ENCODE measurements around the gene ANK2. TPM values are rescaled to one million over a fixed set of nuclear protein-coding genes. Genes with fewer than 3 reads are reported as not detected.
"Not testable (repeated sequence)": the region's sequence is repeated elsewhere in the genome, so short reads cannot be mapped to it uniquely, and the experiment has no call there.

ANK2 gene
- total RNA-seq, 2 experiments from 2014 or later, result 0.36 TPM; not detected in 1

DNA sequence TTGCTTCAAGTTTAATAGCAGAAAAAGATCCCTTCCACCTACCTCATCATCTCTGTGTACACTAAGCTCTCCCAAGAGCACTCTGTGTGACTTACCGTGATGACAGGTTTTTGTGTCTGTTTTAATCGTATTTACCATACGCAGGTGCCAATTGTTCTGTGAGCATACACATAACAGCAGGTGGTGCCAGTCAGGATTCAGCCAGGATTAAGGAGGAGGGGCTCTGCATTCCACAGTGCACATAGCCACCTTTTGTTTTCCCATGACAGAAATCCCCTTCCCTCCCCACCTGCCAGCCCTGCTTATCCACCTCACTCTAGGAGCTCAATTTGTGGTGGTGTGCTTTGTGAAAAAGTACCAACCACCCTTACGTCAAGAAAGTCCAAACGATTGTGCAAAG lies 14.8 kb downstream of the ANK2 start:
- no peaks in the 10 kb centered on the region for H3K27me3 ChIP-seq (ENCODE audit: control insufficient read depth in 1 of 2, insufficient read depth in 2 of 2, low read length in 2 of 2)
- Mint-ChIP-seq H3K27ac (no peak overlapping the region), H3K9me3 (peaks cover 3% of the 10 kb centered on the region), H3K36me3 (ENCODE audit: low read depth) (no peaks in the 10 kb centered on the region), H3K27me3 (no peaks in the 10 kb centered on the region), H3K4me3 (no peak overlapping the region), H3K4me1 (ENCODE audit: low read depth) (no peaks in the 10 kb centered on the region)
- H3K4me1 ChIP-seq (ENCODE audit: insufficient read depth, low read length), result no peaks in the 10 kb centered on the region
- ATAC-seq (ENCODE audit: poor library complexity), result no peak
- DNase-seq, result no peak
- H3K36me3 ChIP-seq (ENCODE audit: insufficient read depth, low read length), result no peaks in the 10 kb centered on the region
- H3K4me3 ChIP-seq (ENCODE audit: low read length), result no peak overlapping the region
- intact Hi-C loops (cut with DNase I, micrococcal nuclease), result no loop called here
- no peaks in the 10 kb centered on the region for H3K9me3 ChIP-seq (ENCODE audit: control insufficient read depth in 1 of 2, insufficient read depth in 1 of 2, low read length in 2 of 2)
- TF ChIP-seq, protein P1, sequence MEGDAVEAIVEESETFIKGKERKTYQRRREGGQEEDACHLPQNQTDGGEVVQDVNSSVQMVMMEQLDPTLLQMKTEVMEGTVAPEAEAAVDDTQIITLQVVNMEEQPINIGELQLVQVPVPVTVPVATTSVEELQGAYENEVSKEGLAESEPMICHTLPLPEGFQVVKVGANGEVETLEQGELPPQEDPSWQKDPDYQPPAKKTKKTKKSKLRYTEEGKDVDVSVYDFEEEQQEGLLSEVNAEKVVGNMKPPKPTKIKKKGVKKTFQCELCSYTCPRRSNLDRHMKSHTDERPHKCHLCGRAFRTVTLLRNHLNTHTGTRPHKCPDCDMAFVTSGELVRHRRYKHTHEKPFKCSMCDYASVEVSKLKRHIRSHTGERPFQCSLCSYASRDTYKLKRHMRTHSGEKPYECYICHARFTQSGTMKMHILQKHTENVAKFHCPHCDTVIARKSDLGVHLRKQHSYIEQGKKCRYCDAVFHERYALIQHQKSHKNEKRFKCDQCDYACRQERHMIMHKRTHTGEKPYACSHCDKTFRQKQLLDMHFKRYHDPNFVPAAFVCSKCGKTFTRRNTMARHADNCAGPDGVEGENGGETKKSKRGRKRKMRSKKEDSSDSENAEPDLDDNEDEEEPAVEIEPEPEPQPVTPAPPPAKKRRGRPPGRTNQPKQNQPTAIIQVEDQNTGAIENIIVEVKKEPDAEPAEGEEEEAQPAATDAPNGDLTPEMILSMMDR (IDR thresholded peaks at IDR 0.05), result no peak
- CTCF ChIA-PET, result no interaction called here
- no peak overlapping the region for H3K27ac ChIP-seq (ENCODE audit: low read depth in 1 of 2, low read length in 2 of 2)
- POLR2A ChIA-PET, result no interaction called here

GRCh38 chr4:113065629-113066028 lies 16.2 kb downstream of the ANK2 start:
- TF ChIP-seq, protein P1 (IDR thresholded peaks at IDR 0.05), result no peak
- no peak overlapping the region for H3K27ac ChIP-seq (ENCODE audit: low read depth in 1 of 2, low read length in 2 of 2)
- no peak overlapping the region for H3K4me3 ChIP-seq (ENCODE audit: low read length)
- CTCF ChIA-PET, result no interaction called here
- ATAC-seq (ENCODE audit: poor library complexity), result no peak
- peaks cover 3% of the 10 kb centered on the region for H3K9me3 Mint-ChIP-seq
- H3K36me3 Mint-ChIP-seq (ENCODE audit: low read depth), result no peaks in the 10 kb centered on the region
- intact Hi-C loops (cut with DNase I, micrococcal nuclease), result no loop called here
- POLR2A ChIA-PET, result no interaction called here
- no peaks in the 10 kb centered on the region for H3K4me1 Mint-ChIP-seq (ENCODE audit: low read depth)
- no peak overlapping the region for H3K4me3 Mint-ChIP-seq
- H3K36me3 ChIP-seq (ENCODE audit: insufficient read depth, low read length), result no peaks in the 10 kb centered on the region
- H3K27me3 ChIP-seq (ENCODE audit: control insufficient read depth in 1 of 2, insufficient read depth in 2 of 2, low read length in 2 of 2), result no peaks in the 10 kb centered on the region
- no peaks in the 10 kb centered on the region for H3K4me1 ChIP-seq (ENCODE audit: insufficient read depth, low read length)
- DNase-seq, result no peak
- no peak overlapping the region for H3K27ac Mint-ChIP-seq
- H3K27me3 Mint-ChIP-seq, result no peaks in the 10 kb centered on the region
- no peaks in the 10 kb centered on the region for H3K9me3 ChIP-seq (ENCODE audit: control insufficient read depth in 1 of 2, insufficient read depth in 1 of 2, low read length in 2 of 2)

DNA sequence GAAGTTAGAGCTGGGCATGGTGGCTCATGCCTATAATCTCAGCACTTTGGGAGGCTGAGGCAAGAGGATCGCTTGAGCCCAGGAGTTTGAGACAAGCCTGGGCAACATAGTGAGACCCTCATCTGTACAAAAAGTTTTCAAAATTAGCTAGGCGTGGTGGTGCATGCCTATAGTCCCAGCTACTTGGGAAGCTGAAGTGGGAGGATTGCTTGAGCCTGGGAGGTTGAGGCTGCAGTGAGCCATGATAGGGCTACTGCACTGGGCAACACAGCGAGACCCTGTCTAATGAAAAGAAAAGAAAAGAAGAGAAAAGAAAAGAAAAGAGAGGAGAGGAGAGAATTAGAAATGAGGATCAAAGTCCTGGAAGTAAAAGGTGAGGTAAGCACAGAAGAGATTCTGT lies 19.3 kb downstream of the ANK2 start:
- H3K27ac ChIP-seq (ENCODE audit: low read depth in 1 of 2, low read length in 2 of 2); H3K9me3 ChIP-seq (ENCODE audit: control insufficient read depth in 1 of 2, insufficient read depth in 1 of 2, low read length in 2 of 2); H3K36me3 ChIP-seq (ENCODE audit: insufficient read depth, low read length); H3K4me1 Mint-ChIP-seq (ENCODE audit: low read depth); H3K4me3 Mint-ChIP-seq; ATAC-seq (ENCODE audit: poor library complexity); H3K27me3 Mint-ChIP-seq; POLR2A ChIA-PET; H3K27me3 ChIP-seq (ENCODE audit: control insufficient read depth in 1 of 2, insufficient read depth in 2 of 2, low read length in 2 of 2); intact Hi-C loops (cut with DNase I, micrococcal nuclease); H3K4me3 ChIP-seq (ENCODE audit: low read length); H3K4me1 ChIP-seq (ENCODE audit: insufficient read depth, low read length); CTCF ChIA-PET; H3K9me3 Mint-ChIP-seq; H3K27ac Mint-ChIP-seq; H3K36me3 Mint-ChIP-seq (ENCODE audit: low read depth); DNase-seq: not testable (repeated sequence)

DNA sequence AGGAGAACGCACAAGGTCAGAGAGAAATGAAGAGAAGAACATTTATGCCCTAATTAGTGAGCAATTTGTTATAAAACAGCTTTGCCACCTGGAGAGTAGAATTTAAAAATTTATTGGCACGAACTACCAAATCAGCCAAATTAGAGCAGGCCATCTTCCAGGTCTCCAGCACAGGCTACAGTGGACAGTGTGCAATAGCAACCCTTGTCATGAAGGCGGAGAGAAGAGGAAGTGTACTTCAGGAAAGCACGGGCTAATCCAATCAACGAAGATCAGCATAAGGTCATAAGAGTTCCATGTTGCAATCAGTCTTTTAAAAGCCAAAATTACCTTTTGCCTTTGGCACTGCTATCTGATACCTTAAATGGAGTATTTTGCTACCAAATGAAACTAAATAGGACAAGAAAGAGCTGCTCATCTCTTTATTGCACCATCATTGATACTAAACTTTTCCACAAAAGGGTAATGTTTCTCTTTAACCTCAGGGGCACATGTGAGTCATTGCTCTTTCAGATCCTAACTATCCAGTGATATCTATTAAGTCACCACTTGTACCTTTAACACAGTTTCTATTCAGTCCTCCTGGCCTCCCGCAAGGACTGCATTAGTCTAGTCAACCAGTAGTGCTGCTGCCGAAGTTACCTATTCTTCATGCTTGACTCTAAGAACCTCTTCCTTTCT lies 19.9 kb downstream of the ANK2 start:
- ChIA-PET CTCF (no interaction called here), POLR2A (no interaction called here)
- Histone ChIP-seq H3K27ac (ENCODE audit: low read depth in 1 of 2, low read length in 2 of 2) (no peak overlapping the region), H3K4me3 (ENCODE audit: low read length) (no peak overlapping the region), H3K9me3 (ENCODE audit: control insufficient read depth in 1 of 2, insufficient read depth in 1 of 2, low read length in 2 of 2) (no peaks in the 10 kb centered on the region), H3K4me1 (ENCODE audit: insufficient read depth, low read length) (no peaks in the 10 kb centered on the region), H3K36me3 (ENCODE audit: insufficient read depth, low read length) (no peaks in the 10 kb centered on the region), H3K27me3 (ENCODE audit: control insufficient read depth in 1 of 2, insufficient read depth in 2 of 2, low read length in 2 of 2) (no peaks in the 10 kb centered on the region)
- DNase-seq (no peak), ATAC-seq (ENCODE audit: poor library complexity) (no peak)
- no peak overlapping the region for H3K4me3 Mint-ChIP-seq
- no peaks in the 10 kb centered on the region for H3K36me3 Mint-ChIP-seq (ENCODE audit: low read depth)
- intact Hi-C loops (cut with DNase I, micrococcal nuclease), result no loop called here
- peaks cover 3% of the 10 kb centered on the region for H3K9me3 Mint-ChIP-seq
- TF ChIP-seq, protein P1 (IDR thresholded peaks at IDR 0.05), result no peak
- H3K27me3 Mint-ChIP-seq, result no peaks in the 10 kb centered on the region
- no peak overlapping the region for H3K27ac Mint-ChIP-seq
- H3K4me1 Mint-ChIP-seq (ENCODE audit: low read depth), result no peaks in the 10 kb centered on the region

Data from CD4-positive, alpha-beta T cell (primary cell).